GM18517 (cell line): ENCODE data around the gene RAET1L.
"Not testable (repeated sequence)": the region's sequence is repeated elsewhere in the genome, so short reads cannot be mapped to it uniquely, and the experiment has no call there.

ENCODE experiments used
- ATAC-seq: cut with Tn5 transposase; IDR thresholded peaks from one replicate; pipeline ENCODE4 v1.9.1; 2021; ENCODE audit warnings: mild to moderate bottlenecking, moderate library complexity; ENCODE audit not compliant: unreplicated experiment

The RAET1L gene

GRCh38 chr6:150044621-150045145, 19.4 kb upstream of the RAET1L start:
- no peak for ATAC-seq

- ATAC-seq: no peak
Observed at GRCh38 chr6:150043501-150044412, 18.4 kb upstream of the RAET1L start.

GRCh38 chr6:150043096-150043495, 17.8 kb upstream of the RAET1L start:
- no peak for ATAC-seq

GRCh38 chr6:150038202-150039062, 13.1 kb upstream of the RAET1L start:
- ATAC-seq: no peak

- ATAC-seq: no peak
Observed at GRCh38 chr6:150037526-150038201, 12.3 kb upstream of the RAET1L start.

- ATAC-seq: no peak
Observed at GRCh38 chr6:150036081-150036480, 10.7 kb upstream of the RAET1L start.

- no peak for ATAC-seq
Observed at GRCh38 chr6:150033207-150033771, 8.0 kb upstream of the RAET1L start.

- no peak for ATAC-seq
Observed at GRCh38 chr6:150032598-150032997, 7.3 kb upstream of the RAET1L start.

- ATAC-seq: no peak
Observed at GRCh38 chr6:150030611-150031010, 5.3 kb upstream of the RAET1L start.

- ATAC-seq: no peak
Observed at GRCh38 chr6:150029749-150030148, 4.4 kb upstream of the RAET1L start.

- no peak for ATAC-seq
Observed at GRCh38 chr6:150029276-150029675, 3.9 kb upstream of the RAET1L start.

GRCh38 chr6:150028799-150029198, 3.5 kb upstream of the RAET1L start:
- ATAC-seq: no peak

- no peak for ATAC-seq
Observed at GRCh38 chr6:150027806-150028565, 2.7 kb upstream of the RAET1L start.

GRCh38 chr6:150026976-150027805, 1.9 kb upstream of the RAET1L start:
- ATAC-seq: no peak

- ATAC-seq: no peak
Observed at GRCh38 chr6:150024646-150025155, 631 bp downstream of the RAET1L start.

GRCh38 chr6:150024021-150024420, 1.3 kb downstream of the RAET1L start:
- not testable (repeated sequence) for ATAC-seq

GRCh38 chr6:150021870-150022269, 3.5 kb downstream of the RAET1L start:
- ATAC-seq: not testable (repeated sequence)

- no peak for ATAC-seq
Observed at GRCh38 chr6:150018846-150019580, 6.3 kb downstream of the RAET1L start.
